Measurements from ENCODE around the gene SMPX.

GRCh38 chrX:21723084-21723483, 34.8 kb downstream of the SMPX start:
- TF ChIP-seq, protein P1, sequence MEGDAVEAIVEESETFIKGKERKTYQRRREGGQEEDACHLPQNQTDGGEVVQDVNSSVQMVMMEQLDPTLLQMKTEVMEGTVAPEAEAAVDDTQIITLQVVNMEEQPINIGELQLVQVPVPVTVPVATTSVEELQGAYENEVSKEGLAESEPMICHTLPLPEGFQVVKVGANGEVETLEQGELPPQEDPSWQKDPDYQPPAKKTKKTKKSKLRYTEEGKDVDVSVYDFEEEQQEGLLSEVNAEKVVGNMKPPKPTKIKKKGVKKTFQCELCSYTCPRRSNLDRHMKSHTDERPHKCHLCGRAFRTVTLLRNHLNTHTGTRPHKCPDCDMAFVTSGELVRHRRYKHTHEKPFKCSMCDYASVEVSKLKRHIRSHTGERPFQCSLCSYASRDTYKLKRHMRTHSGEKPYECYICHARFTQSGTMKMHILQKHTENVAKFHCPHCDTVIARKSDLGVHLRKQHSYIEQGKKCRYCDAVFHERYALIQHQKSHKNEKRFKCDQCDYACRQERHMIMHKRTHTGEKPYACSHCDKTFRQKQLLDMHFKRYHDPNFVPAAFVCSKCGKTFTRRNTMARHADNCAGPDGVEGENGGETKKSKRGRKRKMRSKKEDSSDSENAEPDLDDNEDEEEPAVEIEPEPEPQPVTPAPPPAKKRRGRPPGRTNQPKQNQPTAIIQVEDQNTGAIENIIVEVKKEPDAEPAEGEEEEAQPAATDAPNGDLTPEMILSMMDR (optimal IDR thresholded peaks at IDR 0.05 in 1 of 3, IDR thresholded peaks at IDR 0.05 in 1 of 3, conservative IDR thresholded peaks at IDR 0.05 in 1 of 3; ENCODE audit: extremely low read depth in 1 of 3, insufficient read depth in 2 of 3, low read length in 3 of 3) = no peak
- TF ChIP-seq EZH2 (IDR thresholded peaks at IDR 0.05; ENCODE audit: low read length) = no peak
